Measurements from ENCODE around the gene CCDC124. TPM values are rescaled to one million over a fixed set of nuclear protein-coding genes. Genes with fewer than 3 reads are reported as not detected.

CCDC124 gene
- 29.4 and 30.1 TPM in 2 replicates for total RNA-seq (2012; rRNA removed)
- polyA plus RNA-seq (2012; rRNA removed), result 112 and 148 TPM in 2 replicates
- 180 and 202 TPM in 2 replicates for polyA plus RNA-seq (2012; cell fraction: cytosol; rRNA removed)
- polyA plus RNA-seq (2012; cell fraction: nucleus; rRNA removed; ENCODE audit: low replicate concordance), result 123 and 144 TPM in 2 replicates
- Bru-seq, nascent RNA, result percentile 56 among the genes with signal in this experiment
- percentile 59 among the genes with signal in this experiment for BruChase-seq, experiment 1, labeled RNA remaining after a 6-hour chase
- BruChase-seq, experiment 2, labeled RNA remaining after a 2-hour chase, result percentile 51 among the genes with signal in this experiment
- long read RNA-seq, transcript CCDC124-201 (5 exons, 938 nt), result major isoform, 68 of 101 reads
- long read RNA-seq, partial matches to known transcripts, result 20 of 101 reads
- long read RNA-seq, other reads (novel, unspliced or antisense), result 10 of 101 reads

DNA sequence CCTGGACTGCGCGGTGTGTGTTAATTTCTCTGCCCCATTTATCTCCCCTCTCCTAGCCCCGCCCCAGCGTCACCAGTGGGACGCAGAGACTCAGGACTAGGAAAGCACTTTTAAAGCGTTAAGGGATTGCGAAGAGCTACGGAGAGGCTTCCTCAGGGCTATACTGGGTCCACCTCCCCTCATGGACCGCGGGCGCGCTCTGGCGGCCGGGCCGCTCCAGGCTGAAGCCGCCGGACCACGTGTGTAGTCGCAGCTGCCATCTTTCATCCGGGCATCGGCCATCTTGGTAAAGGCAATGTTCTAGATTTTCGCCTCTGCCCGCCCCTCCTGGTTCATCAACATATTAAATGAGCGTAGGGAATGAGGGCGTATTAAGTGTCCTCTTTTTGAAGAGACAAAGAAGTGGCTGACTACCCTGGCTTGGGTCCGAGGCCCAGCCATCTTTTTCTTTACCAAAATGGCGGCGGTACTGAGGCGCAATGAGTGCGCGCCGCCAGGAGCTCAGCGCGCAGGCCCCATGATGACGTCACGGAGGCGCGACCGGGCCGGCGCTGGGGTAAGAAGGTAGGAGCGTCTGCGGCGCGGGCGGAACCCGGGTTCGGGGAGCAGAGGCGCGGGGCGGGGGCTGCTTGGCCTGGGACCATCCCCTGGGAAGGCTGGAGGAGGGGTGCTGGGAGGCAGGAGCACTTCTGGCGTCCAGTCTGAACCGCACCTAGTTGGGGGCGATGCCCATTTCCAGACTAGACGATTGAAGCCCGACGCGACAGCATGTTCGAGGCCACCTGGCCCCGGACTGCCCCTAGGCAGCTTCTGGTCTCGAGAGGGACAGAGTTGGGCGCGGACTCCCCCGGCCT is at the start of gene CCDC124:
Gene CCDC124, plus strand, starts transcription at position 531 of the 854 bp plus-strand sequence. CDS start 3,406 bp downstream, outside the sequence.
- Histone ChIP-seq H3K14ac (replicated peaks; ENCODE audit: low read depth, low read length) (peak within 1 kb of the TSS; percentile 92), H2BK5ac (ENCODE audit: low read depth, low read length, poor library complexity, severe bottlenecking) (peak within 1 kb of the TSS; percentile 96), H3K79me1 (ENCODE audit: low read depth in 1 of 2, low read length in 2 of 2) (peaks cover 0 to 25% of the 10 kb centered on the region in 2 experiments; a peak in 3 of 4 replicates), H3K18ac (ENCODE audit: low read depth, low read length) (peak within 1 kb of the TSS; percentile 87), H3K27ac (ENCODE audit: insufficient read depth, low read length) (peak within 1 kb of the TSS; percentile 87), H3K4me1 (ENCODE audit: control insufficient read depth, insufficient read depth, low read length) (peaks cover 3% of the 10 kb centered on the region; the same call in 1 of the 2 replicates), H4K8ac (ENCODE audit: low read depth in 2 of 2, low read length in 2 of 2) (peak within 1 kb of the TSS; percentile 84 to 100), H4K5ac (ENCODE audit: low read depth, low read length) (peak within 1 kb of the TSS; percentile 87), H3K36me3 (ENCODE audit: control insufficient read depth, insufficient read depth, low read length) (peaks cover 4% of the 10 kb centered on the region; the same call in 1 of the 2 replicates), H3K9ac (ENCODE audit: low read depth, low read length) (peak within 1 kb of the TSS; percentile 87), H2BK20ac (ENCODE audit: low read depth, low read length) (peak within 1 kb of the TSS; percentile 99), H3K9me1 (ENCODE audit: insufficient read depth, low read length) (peaks cover 3% of the 10 kb centered on the region), H3K56ac (ENCODE audit: extremely low read depth, insufficient read depth, low read length) (peak within 1 kb of the TSS; percentile 94), H3K4ac (ENCODE audit: low read depth, low read length) (peak within 1 kb of the TSS; percentile 98), H2AK9ac (replicated peaks; ENCODE audit: low read depth, low read length, poor library complexity) (peak within 1 kb of the TSS; percentile 96), H3K4me2 (ENCODE audit: low read depth, low read length) (peak within 1 kb of the TSS; percentile 89), H2AFZ (replicated peaks; ENCODE audit: low read length, poor library complexity) (peak within 1 kb of the TSS; percentile 100), H3K4me3 (ENCODE audit: insufficient read depth, low read depth, low read length) (peak within 1 kb of the TSS; percentile 70), H2AK5ac (ENCODE audit: low read depth, low read length) (peak within 1 kb of the TSS; percentile 60), H2BK15ac (ENCODE audit: low read depth, low read length) (peak within 1 kb of the TSS; percentile 96; the same call in 1 of the 3 replicates), H3K23ac (ENCODE audit: low read depth, low read length) (peak within 1 kb of the TSS; percentile 94; the same call in 1 of the 2 replicates), H4K91ac (ENCODE audit: insufficient read depth, low read depth, low read length) (peak within 1 kb of the TSS; percentile 99), H2BK120ac (ENCODE audit: low read depth, low read length) (peak within 1 kb of the TSS; percentile 99), H4K20me1 (ENCODE audit: insufficient read depth, low read length) (peaks cover 7% of the 10 kb centered on the region; the same call in 1 of the 2 replicates), H3K9me3 (ENCODE audit: control insufficient read depth, insufficient read depth, low read length) (no peaks in the 10 kb centered on the region), H3K27me3 (ENCODE audit: control insufficient read depth, insufficient read depth, low read length) (peaks cover 2% of the 10 kb centered on the region; the same call in 1 of the 2 replicates)
- ChIA-PET POLR2A (ENCODE audit: unreplicated experiment) (interaction anchor here (1.4 kb wide), 1 partner anchor 73 kb away, joined by 12 read pairs; the partner anchor contains the start of gene RPL18A), CTCF (interaction anchor here (0.6 to 3.0 kb wide), 8 partner anchors 21 to 205 kb away, joined by 3 to 33 read pairs (median 4); partner anchors contain the start of genes ARRDC2, RPL18A and SLC5A5)
- intact Hi-C loops (cut with micrococcal nuclease) (loop anchor here (1.0 kb wide), 2 partner anchors 62 to 73 kb away; partner anchors contain the start of gene RPL18A), in situ Hi-C loops (cut with MboI; ENCODE audit: low sequenced_read_pairs) (loop anchor here (25.0 kb wide), 1 partner anchor 130 kb away; no protein-coding TSS in a partner anchor), dilution Hi-C loops (cut with HindIII; ENCODE audit: low sequenced_read_pairs, unreplicated experiment) (no loop called here)
- DNase-seq (peak; percentile 89), ATAC-seq (ENCODE audit: low read depth) (peak; percentile 99)
- WGBS, 2 experiments (ENCODE audit: extremely low coverage in 2 of 2, insufficient read length in 1 of 2), result no CpG with 5 or more reads among the region's 64 CpGs
- BruUV-seq (replicated peaks), result no TSS peak
- TF ChIP-seq MXI1 (IDR thresholded peaks at IDR 0.05; ENCODE audit: borderline replicate concordance, low read depth, low read length) (peak; percentile 89), CHD1 (IDR thresholded peaks at IDR 0.05; ENCODE audit: low read depth, low read length) (no peak), POLR2A (IDR thresholded peaks at IDR 0.05; ENCODE audit: low read depth, low read length) (peak; percentile 35; the same call in 1 of the 2 replicates), CEBPB (IDR thresholded peaks at IDR 0.05; ENCODE audit: low read depth, low read length) (no peak), MAZ (IDR thresholded peaks at IDR 0.05; ENCODE audit: borderline replicate concordance, low read depth, low read length) (peak; percentile 82; the same call in 1 of the 2 replicates), RFX5 (IDR thresholded peaks at IDR 0.05; ENCODE audit: low read depth, low read length) (no peak), NFE2L2 (IDR thresholded peaks at IDR 0.05; ENCODE audit: low read depth, low read length) (no peak), ELK1 (IDR thresholded peaks at IDR 0.05; ENCODE audit: borderline replicate concordance, low read depth, low read length) (no peak), USF2 (IDR thresholded peaks at IDR 0.05; ENCODE audit: low read depth, low read length) (peak; percentile 94)
- TF ChIP-seq, protein P1, sequence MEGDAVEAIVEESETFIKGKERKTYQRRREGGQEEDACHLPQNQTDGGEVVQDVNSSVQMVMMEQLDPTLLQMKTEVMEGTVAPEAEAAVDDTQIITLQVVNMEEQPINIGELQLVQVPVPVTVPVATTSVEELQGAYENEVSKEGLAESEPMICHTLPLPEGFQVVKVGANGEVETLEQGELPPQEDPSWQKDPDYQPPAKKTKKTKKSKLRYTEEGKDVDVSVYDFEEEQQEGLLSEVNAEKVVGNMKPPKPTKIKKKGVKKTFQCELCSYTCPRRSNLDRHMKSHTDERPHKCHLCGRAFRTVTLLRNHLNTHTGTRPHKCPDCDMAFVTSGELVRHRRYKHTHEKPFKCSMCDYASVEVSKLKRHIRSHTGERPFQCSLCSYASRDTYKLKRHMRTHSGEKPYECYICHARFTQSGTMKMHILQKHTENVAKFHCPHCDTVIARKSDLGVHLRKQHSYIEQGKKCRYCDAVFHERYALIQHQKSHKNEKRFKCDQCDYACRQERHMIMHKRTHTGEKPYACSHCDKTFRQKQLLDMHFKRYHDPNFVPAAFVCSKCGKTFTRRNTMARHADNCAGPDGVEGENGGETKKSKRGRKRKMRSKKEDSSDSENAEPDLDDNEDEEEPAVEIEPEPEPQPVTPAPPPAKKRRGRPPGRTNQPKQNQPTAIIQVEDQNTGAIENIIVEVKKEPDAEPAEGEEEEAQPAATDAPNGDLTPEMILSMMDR (conservative IDR thresholded peaks at IDR 0.05; ENCODE audit: low read depth, low read length), result peak; percentile 99

Measured in IMR-90 (cell line).